Mucosa of stomach (tissue), 1 donor: Measurements from ENCODE around the gene NANOG.
"Not testable (repeated sequence)": the region's sequence is repeated elsewhere in the genome, so short reads cannot be mapped to it uniquely, and the experiment has no call there.

ENCODE experiments used
- H3K27me3 ChIP-seq: one replicate; pipeline ENCODE4 v1.7.0; 2013; ENCODE audit warnings: mild to moderate bottlenecking, low read length; ENCODE audit not compliant: control insufficient read depth, insufficient read depth
- H3K36me3 ChIP-seq: one replicate; pipeline ENCODE4 v1.7.0; 2013; ENCODE audit warnings: low read length; ENCODE audit not compliant: control insufficient read depth, insufficient read depth
- H3K4me1 ChIP-seq: one replicate; pipeline ENCODE4 v1.7.0; 2013; ENCODE audit warnings: mild to moderate bottlenecking, low read length; ENCODE audit not compliant: control insufficient read depth, insufficient read depth
- H3K4me3 ChIP-seq: one replicate; pipeline ENCODE4 v1.7.0; 2013; ENCODE audit warnings: low read length
- H3K9ac ChIP-seq: one replicate; pipeline ENCODE4 v1.7.0; 2013; ENCODE audit warnings: mild to moderate bottlenecking, low read length, moderate library complexity
- H3K9me3 ChIP-seq: one replicate; pipeline ENCODE4 v1.7.0; 2013; ENCODE audit warnings: mild to moderate bottlenecking, low read length, moderate library complexity; ENCODE audit not compliant: control insufficient read depth
- donor health status: Pancreatic carcinoma.

The NANOG gene

DNA sequence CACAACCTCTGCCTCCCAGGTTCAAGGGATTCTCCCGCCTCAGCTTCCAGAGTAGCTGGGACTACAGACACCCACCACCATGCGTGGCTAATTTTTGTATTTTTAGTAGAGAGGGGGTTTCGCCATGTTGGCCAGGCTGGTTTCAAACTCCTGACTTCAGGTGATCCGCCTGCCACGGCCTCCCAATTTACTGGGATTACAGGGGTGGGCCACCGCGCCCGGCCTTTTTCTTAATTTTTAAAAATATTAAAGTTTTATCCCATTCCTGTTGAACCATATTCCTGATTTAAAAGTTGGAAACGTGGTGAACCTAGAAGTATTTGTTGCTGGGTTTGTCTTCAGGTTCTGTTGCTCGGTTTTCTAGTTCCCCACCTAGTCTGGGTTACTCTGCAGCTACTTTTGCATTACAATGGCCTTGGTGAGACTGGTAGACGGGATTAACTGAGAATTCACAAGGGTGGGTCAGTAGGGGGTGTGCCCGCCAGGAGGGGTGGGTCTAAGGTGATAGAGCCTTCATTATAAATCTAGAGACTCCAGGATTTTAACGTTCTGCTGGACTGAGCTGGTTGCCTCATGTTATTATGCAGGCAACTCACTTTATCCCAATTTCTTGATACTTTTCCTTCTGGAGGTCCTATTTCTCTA is at the start of gene NANOG:
Gene NANOG, plus strand, starts transcription at position 519 of the 645 bp plus-strand sequence. CDS start 213 bp downstream, outside the sequence.
- H3K36me3 ChIP-seq, H3K9me3 ChIP-seq: not testable (repeated sequence)

DNA sequence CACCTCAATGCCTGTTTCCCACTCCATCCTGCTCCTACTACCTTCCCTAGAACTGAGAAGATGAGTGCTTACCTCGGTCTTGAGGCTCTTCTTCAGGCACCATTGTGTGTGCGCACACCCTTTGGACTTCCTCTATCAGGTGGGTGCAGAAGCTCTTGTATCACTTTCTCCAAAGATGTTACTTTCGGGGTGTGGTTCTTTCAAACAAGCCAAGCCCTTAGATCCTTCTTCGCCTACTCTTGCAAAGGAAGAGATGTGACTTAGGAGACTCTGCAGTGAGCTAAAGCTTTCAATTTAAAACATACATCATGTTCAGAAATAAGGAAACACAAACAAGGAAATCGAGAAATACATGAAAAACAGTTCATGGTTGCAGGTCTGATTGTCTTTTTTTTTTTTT is 42.0 kb upstream of the NANOG start, which contains the start of gene CLEC4C:
Gene CLEC4C, minus strand, starts transcription at position 130 of the 400 bp plus-strand sequence. Its CDS starts 27 bp downstream, at position 103.
- Histone ChIP-seq H3K4me1 (no peaks in the 10 kb centered on the region), H3K36me3 (no peaks in the 10 kb centered on the region), H3K27me3 (no peaks in the 10 kb centered on the region), H3K9ac (no peak within 1 kb of the TSS), H3K4me3 (no peak within 1 kb of the TSS), H3K9me3 (no peaks in the 10 kb centered on the region)

More for the DNA sequence above, at the start of gene NANOG:
- H3K4me3 ChIP-seq, H3K27me3 ChIP-seq, H3K4me1 ChIP-seq: not testable (repeated sequence)
- peak within 1 kb of the TSS; percentile 54 for H3K9ac ChIP-seq

DNA sequence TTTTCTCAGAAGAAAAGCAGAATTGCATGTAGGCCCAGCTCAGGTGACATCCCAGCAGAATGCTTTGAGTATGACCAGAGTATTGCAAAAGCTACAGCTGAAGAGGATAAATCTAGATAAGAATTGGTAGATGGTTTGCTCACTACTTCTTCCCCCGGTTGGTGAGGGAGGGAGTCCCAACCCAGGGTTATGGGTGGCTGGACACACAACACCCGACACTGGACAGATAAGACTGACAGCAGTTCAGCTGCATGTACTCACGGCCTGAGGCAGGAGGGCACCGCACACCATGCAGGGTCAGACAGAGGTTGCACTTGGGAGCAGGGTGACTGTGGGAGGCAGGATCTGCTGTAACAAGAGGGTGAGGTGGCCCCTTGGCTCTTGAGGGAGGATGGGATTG is 40.4 kb upstream of the NANOG start:
- H3K9me3 ChIP-seq = no peaks in the 10 kb centered on the region
- no peaks in the 10 kb centered on the region for H3K4me1 ChIP-seq
- H3K36me3 ChIP-seq = no peaks in the 10 kb centered on the region
- H3K4me3 ChIP-seq = no peak overlapping the region
- no peaks in the 10 kb centered on the region for H3K27me3 ChIP-seq
- no peak overlapping the region for H3K9ac ChIP-seq

DNA sequence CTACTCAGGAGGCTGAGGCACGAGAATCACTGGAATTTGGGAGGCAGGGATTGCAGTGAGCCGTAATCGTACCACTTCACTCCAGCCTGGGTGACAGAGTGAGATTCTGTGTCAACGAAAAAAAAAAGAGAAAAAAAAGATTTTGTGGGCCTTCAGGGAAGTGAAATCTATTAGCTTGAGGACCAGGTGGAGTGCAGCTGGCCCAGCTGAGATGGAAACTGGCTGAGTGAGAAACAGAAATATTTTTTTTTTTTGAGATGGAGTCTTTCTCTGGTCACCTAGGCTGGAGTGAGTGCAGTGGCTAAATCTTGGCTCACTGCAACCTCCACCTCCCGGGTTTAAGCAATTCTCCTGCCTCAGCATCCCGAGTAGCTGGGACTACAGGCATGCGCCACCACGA is 39.8 kb upstream of the NANOG start:
- Histone ChIP-seq H3K4me1 (no peaks in the 10 kb centered on the region), H3K36me3 (no peaks in the 10 kb centered on the region), H3K27me3 (no peaks in the 10 kb centered on the region), H3K9ac (no peak overlapping the region), H3K9me3 (no peaks in the 10 kb centered on the region), H3K4me3 (no peak overlapping the region)

DNA sequence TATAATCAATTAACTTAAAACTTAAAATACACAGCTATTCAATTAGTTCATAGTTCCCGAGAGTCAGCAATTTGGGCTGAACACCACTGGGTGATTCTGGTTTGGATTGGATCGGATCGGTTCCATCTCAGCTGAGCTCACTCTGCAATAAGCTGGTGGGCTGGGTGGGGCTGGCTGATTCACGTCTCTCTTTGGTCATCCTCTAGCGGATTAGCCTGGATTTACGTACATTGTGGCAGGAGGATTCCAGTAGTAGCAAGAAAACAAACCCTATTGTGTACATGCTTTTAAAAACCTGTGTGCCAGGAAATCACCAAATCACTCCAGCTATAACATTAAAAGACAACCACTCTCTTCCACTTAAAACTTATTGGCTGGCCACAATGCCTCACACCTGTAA is 38.9 kb upstream of the NANOG start:
- Histone ChIP-seq H3K9me3 (no peaks in the 10 kb centered on the region), H3K36me3 (no peaks in the 10 kb centered on the region), H3K27me3 (no peaks in the 10 kb centered on the region), H3K4me3 (no peak overlapping the region), H3K9ac (no peak overlapping the region), H3K4me1 (no peaks in the 10 kb centered on the region)

DNA sequence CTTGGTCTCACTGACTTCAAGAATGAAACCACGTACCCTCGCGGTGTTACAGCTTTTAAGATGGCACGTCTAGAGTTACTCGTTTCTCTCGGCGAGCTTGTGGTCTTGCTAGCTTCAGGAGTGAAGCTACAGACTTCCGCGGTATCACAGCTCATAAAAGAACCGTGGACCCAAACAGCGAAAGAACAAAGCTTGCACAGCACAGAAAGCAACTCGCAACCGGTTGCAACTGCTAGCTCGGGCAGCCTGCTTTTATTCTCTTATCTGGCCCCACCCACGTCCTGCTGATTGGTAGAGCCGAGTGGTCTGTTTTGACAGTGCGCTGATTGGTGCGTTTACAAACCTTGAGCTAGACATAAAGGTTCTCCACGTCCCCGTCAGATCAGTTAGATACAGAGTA is 37.8 kb upstream of the NANOG start:
- H3K4me1 ChIP-seq = no peaks in the 10 kb centered on the region
- H3K36me3 ChIP-seq = no peaks in the 10 kb centered on the region
- H3K9ac ChIP-seq = no peak overlapping the region
- no peaks in the 10 kb centered on the region for H3K27me3 ChIP-seq
- no peaks in the 10 kb centered on the region for H3K9me3 ChIP-seq
- no peak overlapping the region for H3K4me3 ChIP-seq

DNA sequence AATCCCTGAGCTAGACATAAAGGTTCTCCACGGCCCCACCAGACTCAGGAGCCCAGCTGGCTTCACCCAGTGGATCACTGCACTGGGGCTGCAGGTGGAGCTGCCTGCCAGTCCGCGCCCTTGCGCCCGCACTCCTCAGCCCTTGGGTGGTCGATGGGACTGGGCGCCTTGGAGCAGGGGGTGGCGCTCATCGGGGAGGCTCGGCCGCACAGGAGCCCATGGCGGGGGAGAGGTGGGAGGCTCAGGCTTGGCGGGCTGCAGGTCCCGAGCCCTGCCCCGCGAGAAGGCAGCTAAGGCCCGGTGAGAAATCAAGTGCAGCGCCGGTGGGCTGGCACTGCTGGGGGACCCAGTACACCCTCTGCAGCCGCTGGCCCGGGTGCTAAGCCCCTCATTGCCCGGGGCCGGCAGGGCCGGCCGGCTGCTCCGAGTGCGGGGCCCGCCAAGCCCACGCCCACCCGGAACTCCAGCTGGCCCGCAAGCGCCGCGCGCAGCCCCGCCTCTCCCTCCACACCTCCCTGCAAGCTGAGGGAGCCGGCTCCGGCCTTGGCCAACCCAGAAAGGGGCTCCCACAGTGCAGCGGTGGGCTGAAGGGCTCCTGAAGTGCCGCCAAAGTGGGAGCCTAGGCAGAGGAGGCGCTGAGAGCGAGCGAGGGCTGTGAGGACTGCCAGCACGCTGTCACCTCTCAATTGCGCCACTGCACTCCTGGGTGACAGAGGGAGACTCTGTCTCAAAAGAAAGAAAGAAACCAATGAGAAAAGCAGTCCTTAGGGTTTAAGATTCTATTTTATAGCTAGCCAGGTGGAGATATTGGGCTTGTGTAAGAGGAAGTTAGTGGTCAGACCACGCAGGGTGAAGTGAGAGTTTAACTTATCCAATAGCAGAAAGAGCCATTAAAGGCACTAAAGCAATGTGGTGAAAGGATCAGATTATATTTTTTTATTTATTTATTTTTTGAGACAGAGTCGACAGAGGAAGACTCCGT is 37.0 kb upstream of the NANOG start:
- not testable (repeated sequence) for H3K9ac ChIP-seq, H3K36me3 ChIP-seq, H3K9me3 ChIP-seq, H3K4me3 ChIP-seq, H3K4me1 ChIP-seq, H3K27me3 ChIP-seq

DNA sequence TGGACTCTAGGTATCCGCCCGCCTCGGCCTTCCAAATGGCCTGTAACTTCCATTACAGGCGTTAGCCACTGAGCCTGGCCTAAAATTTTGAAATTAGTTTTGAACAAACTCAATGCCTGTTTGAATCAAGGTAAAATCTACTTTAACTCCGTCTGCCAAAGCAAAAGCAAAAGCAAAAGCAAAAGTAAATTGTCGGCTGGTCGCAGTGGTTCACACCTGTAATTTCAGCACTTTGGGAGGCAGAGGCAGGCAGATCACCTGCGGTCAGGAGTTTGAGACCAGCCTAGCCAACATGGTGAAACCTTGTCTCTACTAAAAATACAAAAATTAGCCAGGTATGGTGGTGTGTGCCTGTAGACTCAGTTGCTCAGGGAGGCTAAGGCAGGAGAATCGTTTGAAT is 33.5 kb upstream of the NANOG start:
- H3K9ac ChIP-seq, H3K4me3 ChIP-seq, H3K27me3 ChIP-seq, H3K36me3 ChIP-seq, H3K4me1 ChIP-seq, H3K9me3 ChIP-seq: not testable (repeated sequence)

DNA sequence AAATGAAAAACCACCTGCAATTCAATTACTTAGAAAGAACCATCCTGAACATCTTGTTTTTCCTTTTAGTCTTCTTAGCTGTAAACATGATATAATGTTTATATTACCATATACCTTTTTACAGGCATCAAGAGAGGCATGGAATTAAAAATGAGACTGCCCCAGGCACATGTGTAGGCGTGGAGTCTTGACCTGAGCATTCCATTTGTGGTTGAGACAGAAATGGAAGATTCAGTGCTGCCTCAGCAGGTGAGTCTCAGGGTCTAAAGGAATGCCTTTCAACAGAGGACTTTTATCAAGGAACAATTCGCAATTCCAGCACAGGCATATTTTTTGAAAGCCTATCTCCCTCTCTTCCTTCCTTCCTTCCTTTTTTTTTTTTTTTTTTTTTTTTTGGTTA is 32.2 kb upstream of the NANOG start:
- Histone ChIP-seq H3K4me3 (no peak overlapping the region), H3K27me3 (no peaks in the 10 kb centered on the region), H3K4me1 (no peaks in the 10 kb centered on the region), H3K36me3 (no peaks in the 10 kb centered on the region), H3K9ac (no peak overlapping the region), H3K9me3 (no peaks in the 10 kb centered on the region)

DNA sequence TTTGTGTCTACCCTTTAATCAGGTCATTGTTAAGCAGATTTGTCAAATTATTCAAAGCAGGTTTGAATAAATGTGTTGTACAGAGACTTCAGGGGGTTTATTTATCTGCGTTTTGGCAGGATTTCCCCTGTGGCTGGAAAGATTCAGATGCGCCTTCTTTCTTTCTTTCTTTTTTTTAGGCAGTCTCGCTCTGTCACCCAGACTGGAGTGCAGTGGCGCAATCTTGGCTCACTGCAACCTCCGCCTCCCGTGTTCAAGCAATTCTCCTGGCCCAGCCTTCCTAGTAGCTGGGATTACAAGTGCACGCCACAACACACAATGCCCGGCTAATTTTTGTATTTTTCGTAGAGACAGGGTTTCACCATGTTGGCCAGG is 30.4 kb upstream of the NANOG start:
- Histone ChIP-seq H3K4me3 (no peak overlapping the region), H3K27me3 (no peaks in the 10 kb centered on the region), H3K9me3 (no peaks in the 10 kb centered on the region), H3K4me1 (no peaks in the 10 kb centered on the region), H3K36me3 (no peaks in the 10 kb centered on the region), H3K9ac (no peak overlapping the region)

DNA sequence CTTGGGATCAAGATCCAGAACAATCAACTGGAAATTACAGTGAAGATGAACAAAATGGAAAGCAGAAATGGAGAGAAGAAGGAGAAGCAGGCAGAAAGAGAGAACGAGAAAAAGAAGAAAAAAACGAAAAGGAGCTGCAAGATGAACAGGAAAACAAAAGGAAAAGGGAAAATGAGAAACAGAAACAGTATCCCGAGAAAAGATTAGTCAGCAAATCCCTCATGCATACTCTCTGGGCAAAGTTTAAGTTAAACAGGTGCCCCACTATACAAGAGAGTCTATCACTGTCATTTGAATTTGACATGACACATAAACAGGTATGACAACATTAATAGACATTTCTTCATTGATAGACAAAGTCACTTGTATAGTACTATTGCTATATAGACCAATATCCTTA is 19.2 kb upstream of the NANOG start:
- H3K9ac ChIP-seq = no peak overlapping the region
- no peaks in the 10 kb centered on the region for H3K36me3 ChIP-seq

DNA sequence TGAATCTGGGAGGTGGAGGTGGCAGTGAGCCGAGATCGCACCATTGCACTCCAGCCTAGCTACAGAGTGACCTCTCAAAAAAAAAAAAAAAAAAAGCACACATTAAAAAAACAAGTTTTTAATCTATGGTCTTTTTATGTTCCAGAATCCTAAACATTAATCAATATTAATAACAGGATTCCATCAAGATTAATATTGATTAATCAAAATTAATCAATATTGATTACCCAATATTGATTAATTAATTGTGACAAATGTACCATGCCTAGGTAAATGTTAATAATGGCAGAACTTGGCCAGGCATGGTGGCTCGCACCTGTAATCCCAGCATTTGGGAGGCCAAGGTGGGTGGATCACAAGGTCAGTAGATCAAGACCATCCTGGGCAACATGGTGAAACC is 7.9 kb upstream of the NANOG start:
- H3K9me3 ChIP-seq = no peaks in the 10 kb centered on the region

More for the DNA sequence above, 19.2 kb upstream of the NANOG start:
- Histone ChIP-seq H3K4me1 (no peaks in the 10 kb centered on the region), H3K4me3 (no peak overlapping the region), H3K9me3 (no peaks in the 10 kb centered on the region), H3K27me3 (no peaks in the 10 kb centered on the region)

More for the DNA sequence above, 7.9 kb upstream of the NANOG start:
- H3K9ac ChIP-seq = no peak overlapping the region
- H3K4me1 ChIP-seq = no peaks in the 10 kb centered on the region
- H3K27me3 ChIP-seq = no peaks in the 10 kb centered on the region
- no peaks in the 10 kb centered on the region for H3K36me3 ChIP-seq
- H3K4me3 ChIP-seq = no peak overlapping the region
